Astrocyte of the spinal cord (primary cell): ENCODE data around the gene ELF2.
"Not testable (repeated sequence)": the region's sequence is repeated elsewhere in the genome, so short reads cannot be mapped to it uniquely, and the experiment has no call there.

ENCODE experiments used
- DNase-seq: peaks from one replicate; pipeline ENCODE4 v3.0.0; 2011; ENCODE audit warnings: low read depth, low spot score
- H3K4me3 ChIP-seq: 2 replicates; pipeline ENCODE4 v1.5.1; 2011; ENCODE audit warnings: low read depth, mild to moderate bottlenecking, low read length, moderate library complexity
- CTCF ChIP-seq: IDR thresholded peaks from 2 replicates; pipeline ENCODE4 v1.5.1; 2012; ENCODE audit warnings: low read depth, mild to moderate bottlenecking, low read length, inconsistent platforms
- in situ Hi-C: cut with HindIII; loops from 2 replicates; pipeline ENCODE4 v1.10.0; 2017; ENCODE audit warnings: low sequenced_read_pairs

ELF2 gene

GRCh38 chr4:139202991-139203390 lies 26.0 kb upstream of the ELF2 start:
- in situ Hi-C loops, result no loop called here
- no peak for TF ChIP-seq CTCF
- no peak overlapping the region for H3K4me3 ChIP-seq
- DNase-seq, result no peak

- in situ Hi-C loops, result no loop called here
- no peak for DNase-seq
- TF ChIP-seq CTCF, result no peak
- no peak overlapping the region for H3K4me3 ChIP-seq
Measured at GRCh38 chr4:139200506-139200905, 23.5 kb upstream of the ELF2 start.

- DNase-seq, result no peak
- TF ChIP-seq CTCF, result no peak
- in situ Hi-C loops, result no loop called here
- H3K4me3 ChIP-seq, result no peak overlapping the region
Measured at GRCh38 chr4:139200102-139200501, 23.1 kb upstream of the ELF2 start.

GRCh38 chr4:139197214-139197613 lies 20.2 kb upstream of the ELF2 start:
- DNase-seq, H3K4me3 ChIP-seq, in situ Hi-C loops: not testable (repeated sequence)

- no peak for DNase-seq
Measured at GRCh38 chr4:139196462-139196861, 19.4 kb upstream of the ELF2 start.

GRCh38 chr4:139191373-139191772 lies 14.4 kb upstream of the ELF2 start:
- DNase-seq, result peak; percentile 19
- no peak for TF ChIP-seq CTCF
- in situ Hi-C loops, result no loop called here
- no peak overlapping the region for H3K4me3 ChIP-seq

More at GRCh38 chr4:139196462-139196861, 19.4 kb upstream of the ELF2 start:
- in situ Hi-C loops, result no loop called here
- TF ChIP-seq CTCF, result no peak
- H3K4me3 ChIP-seq, result no peak overlapping the region

GRCh38 chr4:139189972-139190371 lies 13.0 kb upstream of the ELF2 start:
- no peak for TF ChIP-seq CTCF
- in situ Hi-C loops, result no loop called here
- H3K4me3 ChIP-seq, result no peak overlapping the region
- DNase-seq, result no peak
